Measurements from ENCODE around the gene IZUMO2. TPM values are rescaled to one million over a fixed set of nuclear protein-coding genes. Genes with fewer than 3 reads are reported as not detected.

IZUMO2 gene
- total RNA-seq, 1 experiment from 2014 or later: not detected

DNA sequence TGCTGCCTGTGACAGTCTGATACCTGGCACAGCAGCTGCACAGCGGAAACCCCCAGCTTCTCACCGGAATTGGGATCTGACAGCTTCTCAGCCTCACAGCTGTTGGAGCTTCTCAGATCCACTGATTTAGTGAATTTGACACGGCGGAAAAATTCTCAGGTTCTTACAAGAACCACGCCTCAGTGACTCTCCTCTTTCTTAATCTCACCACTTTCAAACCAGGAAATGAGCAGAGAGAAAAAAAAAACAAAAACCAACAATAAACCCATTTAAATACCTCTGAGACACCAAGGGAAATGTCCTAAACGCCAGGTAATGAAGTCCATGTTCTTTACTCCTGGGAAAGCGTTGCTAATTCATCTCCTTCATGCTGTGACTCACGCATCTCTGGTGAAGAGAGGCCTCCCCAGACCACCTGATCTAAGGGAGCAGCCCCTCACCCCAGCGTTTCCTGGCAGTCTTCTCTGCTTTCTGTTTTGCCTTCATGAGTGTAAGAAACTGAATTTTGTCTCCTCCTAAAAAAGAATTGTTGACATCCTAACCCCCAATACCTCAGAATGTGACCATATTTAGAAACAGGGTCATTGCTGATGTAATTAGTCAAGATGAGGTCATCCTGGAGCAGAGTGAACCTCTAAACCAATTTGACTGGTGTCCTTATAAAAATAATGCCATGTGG, 15.9 kb upstream of the IZUMO2 start:
- Histone ChIP-seq H3K9ac (ENCODE audit: low read length) (no peak overlapping the region), H3K36me3 (ENCODE audit: control insufficient read depth in 1 of 2, insufficient read depth in 2 of 2, low read length in 2 of 2) (no peaks in the 10 kb centered on the region), H3K9me3 (ENCODE audit: control insufficient read depth in 1 of 2, insufficient read depth in 1 of 2, low read depth in 1 of 2, low read length in 2 of 2) (no peaks in the 10 kb centered on the region), H2AFZ (ENCODE audit: low read depth, low read length, poor library complexity, severe bottlenecking) (no peak overlapping the region), H3K4me3 (replicated peaks in 1 of 2; ENCODE audit: low read depth in 1 of 2, low read length in 2 of 2) (no peak overlapping the region), H3K9me2 (ENCODE audit: insufficient read depth) (no peaks in the 10 kb centered on the region), H3K79me2 (ENCODE audit: insufficient read depth, low read length) (no peaks in the 10 kb centered on the region), H4K20me1 (ENCODE audit: insufficient read depth) (no peaks in the 10 kb centered on the region), H3K4me1 (ENCODE audit: control insufficient read depth in 1 of 2, insufficient read depth in 2 of 2, low read length in 2 of 2) (no peaks in the 10 kb centered on the region), H3K4me2 (ENCODE audit: low read length) (no peak overlapping the region), H3K27me3 (ENCODE audit: insufficient read depth, low read length) (no peaks in the 10 kb centered on the region), H3K27ac (ENCODE audit: low read depth, low read length) (no peak overlapping the region)
- ChIA-PET POLR2A (interaction anchor here (0.6 kb wide), 1 partner anchor 265 kb away, joined by 3 read pairs; no protein-coding TSS in a partner anchor), CTCF (no interaction called here), RAD21 (ENCODE audit: low non-redundant PET in 1 of 2, low total read pairs in 2 of 2, uncharacterized antibody in 2 of 2, unreplicated experiment in 2 of 2) (no interaction called here)
- intact Hi-C loops (cut with micrococcal nuclease): no loop called here
- no peak for TF ChIP-seq EZH2 (IDR thresholded peaks at IDR 0.05)
- no peak for TF ChIP-seq CTCF (IDR thresholded peaks at IDR 0.05 in 2 of 3, conservative IDR thresholded peaks at IDR 0.05 in 1 of 3; ENCODE audit: borderline replicate concordance in 1 of 3, insufficient read depth in 1 of 3, low read depth in 2 of 3, low read length in 2 of 3)
- no peak for TF ChIP-seq CBX3 (IDR thresholded peaks at IDR 0.05; ENCODE audit: low read depth)
- no peak for TF ChIP-seq CEBPB (IDR thresholded peaks at IDR 0.05; ENCODE audit: low read depth)
- TF ChIP-seq SRF (IDR thresholded peaks at IDR 0.05; ENCODE audit: low read depth): no peak
- TF ChIP-seq RAD21 (IDR thresholded peaks at IDR 0.05; ENCODE audit: low read depth): no peak
- TF ChIP-seq SP1 (IDR thresholded peaks at IDR 0.05; ENCODE audit: low read depth): no peak
- no peak for TF ChIP-seq EZH2phosphoT487 (IDR thresholded peaks at IDR 0.05; ENCODE audit: borderline replicate concordance)
- TF ChIP-seq, protein P1, sequence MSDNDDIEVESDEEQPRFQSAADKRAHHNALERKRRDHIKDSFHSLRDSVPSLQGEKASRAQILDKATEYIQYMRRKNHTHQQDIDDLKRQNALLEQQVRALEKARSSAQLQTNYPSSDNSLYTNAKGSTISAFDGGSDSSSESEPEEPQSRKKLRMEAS (IDR thresholded peaks at IDR 0.05): no peak
- no peak for TF ChIP-seq POLR2A (IDR thresholded peaks at IDR 0.05; ENCODE audit: borderline replicate concordance, extremely low read depth, insufficient read depth, insufficient read length)
- no peak for TF ChIP-seq ZNF274 (IDR thresholded peaks at IDR 0.05; ENCODE audit: low read depth, low read length)
- no peak for TF ChIP-seq FOSL1 (IDR thresholded peaks at IDR 0.05; ENCODE audit: low read depth)
- TF ChIP-seq YY1 (IDR thresholded peaks at IDR 0.05; ENCODE audit: extremely low read depth, insufficient replicate concordance, low read depth, low read length): no peak
- TF ChIP-seq POLR2AphosphoS5 (IDR thresholded peaks at IDR 0.05; ENCODE audit: low read depth, low read length): no peak
- no TSS peak for BruUV-seq (replicated peaks)
- ATAC-seq (no peak), DNase-seq (ENCODE audit: low read depth, low spot score) (no peak)

Measured in HCT116 (cell line).